Gastroesophageal sphincter (tissue), 4 donors: Measurements from ENCODE around the gene ZNF385B. TPM values are rescaled to one million over a fixed set of nuclear protein-coding genes. Genes with fewer than 3 reads are reported as not detected.

ENCODE experiments used
- ATAC-seq: fragments of 150-250 bp; one replicate; pipeline ENCODE4 v1.9.1; 2016; ENCODE audit warnings: mild to moderate bottlenecking, moderate library complexity
- H3K27ac ChIP-seq, 4 donors: fragments of 200-600 bp; sonication (generic) in 3 of 4; 1 replicate in 3 of 4; 2 replicates in 1 of 4; pipeline ENCODE4 v1.5.1; 2016 to 2019
- H3K27me3 ChIP-seq: fragments of 200-600 bp; sonication (generic); one replicate; pipeline ENCODE4 v1.5.1; 2019
- H3K36me3 ChIP-seq, 2 donors: fragments of 200-600 bp; sonication (generic); one replicate each; pipeline ENCODE4 v1.5.1; 2019; ENCODE audit warnings: control low read depth in 1 of 2
- H3K4me1 ChIP-seq, 3 donors: fragments of 200-600 bp; sonication (generic); 1 replicate in 2 of 3; 2 replicates in 1 of 3; pipeline ENCODE4 v1.5.1; 2016 to 2019; ENCODE audit warnings: control low read depth in 2 of 3
- H3K4me3 ChIP-seq, 2 donors: fragments of 200-600 bp; sonication (generic); one replicate each; pipeline ENCODE4 v1.5.1; 2019; ENCODE audit warnings: mild to moderate bottlenecking in 1 of 2, moderate library complexity in 1 of 2
- H3K9me3 ChIP-seq, 3 donors: fragments of 200-600 bp; sonication (generic); one replicate each; pipeline ENCODE4 v1.5.1; 2017 to 2019; ENCODE audit warnings: control low read depth in 2 of 3
- CTCF ChIP-seq, 4 experiments: fragments of 200-600 bp in 2 of 4; fragments of 450-650 bp in 2 of 4; sonication (generic) in 1 of 4; IDR thresholded peaks; one replicate each; pipeline ENCODE4 v1.5.1; 2017 to 2019; ENCODE audit warnings: antibody characterized with exemption in 4 of 4, mild to moderate bottlenecking in 2 of 4, moderate library complexity in 2 of 4
- EP300 ChIP-seq: sonication (generic); formaldehyde crosslinking; IDR thresholded peaks from one replicate; pipeline ENCODE4 v1.6.1; 2017; ENCODE audit warnings: antibody characterized with exemption, mild to moderate bottlenecking
- POLR2A ChIP-seq, 2 donors: fragments of 450-650 bp; IDR thresholded peaks; one replicate each; pipeline ENCODE4 v1.6.1; 2017; ENCODE audit warnings: antibody characterized with exemption in 2 of 2, mild to moderate bottlenecking in 2 of 2, moderate library complexity in 1 of 2
- POLR2AphosphoS5 ChIP-seq: sonication (generic); formaldehyde crosslinking; IDR thresholded peaks from one replicate; pipeline ENCODE4 v1.6.1; 2017; ENCODE audit warnings: antibody characterized with exemption
- WGBS, 2 donors: methylation state at CpG; one replicate each; pipeline ENCODE4 v1.1.5; 2018; ENCODE audit warnings: low coverage in 1 of 2; 5-methylcytosine and 5-hydroxymethylcytosine counted together
- total RNA-seq, 4 donors: library from RNA; depleted of rRNA; stranded (reverse); fragments of >200 nt; gene quantifications; one replicate each; pipeline ENCODE4 v1.1.0, GENCODE V29; 2016

ZNF385B gene
- total RNA-seq, 4 donors from 2014 or later: 2.7 to 7.6 (median 3.9) TPM

DNA sequence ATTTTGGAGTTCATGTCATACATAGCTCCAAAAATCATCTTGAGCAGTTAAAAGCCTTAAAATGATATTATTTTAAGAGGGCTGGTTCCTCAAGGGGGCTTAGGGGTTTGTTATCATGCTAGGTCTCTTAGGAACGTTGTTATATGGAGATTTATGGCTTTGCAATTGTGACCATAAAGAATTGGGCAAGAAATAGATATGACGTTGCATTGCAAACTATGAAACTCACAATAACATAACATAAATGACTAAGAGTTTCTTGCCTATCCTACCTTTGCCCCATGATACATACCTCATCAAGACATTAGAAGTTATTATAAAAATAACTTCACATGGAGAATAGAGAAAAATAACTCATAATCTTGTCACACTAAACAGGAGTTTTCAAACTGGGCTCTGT lies 390.4 kb downstream of the ZNF385B start:
- Histone ChIP-seq H3K4me3 (no peak overlapping the region), H3K36me3 (no peaks in the 10 kb centered on the region), H3K4me1 (no peaks in the 10 kb centered on the region), H3K9me3 (no peaks in the 10 kb centered on the region), H3K27me3 (no peaks in the 10 kb centered on the region), H3K27ac (no peak overlapping the region)
- no peak for TF ChIP-seq CTCF (IDR thresholded peaks at IDR 0.05)
- no peak for TF ChIP-seq POLR2A (IDR thresholded peaks at IDR 0.05)
- TF ChIP-seq EP300: no peak
- TF ChIP-seq POLR2AphosphoS5: no peak
- 21 to 34% methylated on average over 2 of the region's 2 CpGs for WGBS, 2 donors
- no peak for ATAC-seq

- Histone ChIP-seq H3K36me3 (no peaks in the 10 kb centered on the region), H3K27ac (no peak overlapping the region), H3K4me3 (no peak overlapping the region), H3K4me1 (no peaks in the 10 kb centered on the region), H3K9me3 (no peaks in the 10 kb centered on the region), H3K27me3 (no peaks in the 10 kb centered on the region)
- WGBS, 2 donors: 78 to 80% methylated on average over 1 of the region's 3 CpGs
- no peak for ATAC-seq
- no peak for TF ChIP-seq CTCF (IDR thresholded peaks at IDR 0.05)
- TF ChIP-seq POLR2A (IDR thresholded peaks at IDR 0.05): no peak
Measured at GRCh38 chr2:179470089-179470488, 391.3 kb downstream of the ZNF385B start.

DNA sequence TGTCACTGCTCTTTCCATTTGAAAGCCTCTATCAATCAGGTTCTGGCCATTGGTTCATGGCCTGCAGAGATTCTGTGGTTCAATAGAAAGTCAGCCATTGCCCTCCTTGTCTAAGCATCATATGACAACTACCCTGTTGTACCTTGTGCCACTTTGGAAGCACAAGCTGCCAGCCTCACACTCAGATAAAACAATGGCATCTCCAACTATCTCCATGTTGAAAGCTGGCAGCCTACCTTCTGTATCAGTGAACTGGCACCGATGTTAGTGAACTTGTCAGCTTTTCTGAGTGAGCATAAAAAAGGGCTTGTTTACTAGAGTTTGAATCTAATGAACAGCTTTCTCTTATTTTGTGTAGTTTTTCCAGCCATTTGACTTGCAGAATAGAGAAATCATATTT lies 393.5 kb downstream of the ZNF385B start:
- Histone ChIP-seq H3K9me3 (no peaks in the 10 kb centered on the region), H3K27me3 (no peaks in the 10 kb centered on the region), H3K36me3 (no peaks in the 10 kb centered on the region), H3K27ac (no peak overlapping the region), H3K4me1 (no peaks in the 10 kb centered on the region), H3K4me3 (no peak overlapping the region)
- TF ChIP-seq EP300 (no peak), POLR2AphosphoS5 (no peak), POLR2A (IDR thresholded peaks at IDR 0.05) (no peak), CTCF (IDR thresholded peaks at IDR 0.05) (no peak)
- 80 to 100% methylated on average over 1 of the region's 1 CpG for WGBS, 2 donors
- no peak for ATAC-seq

GRCh38 chr2:179467111-179467510 lies 394.3 kb downstream of the ZNF385B start:
- H3K27me3 ChIP-seq: no peaks in the 10 kb centered on the region
- H3K36me3 ChIP-seq: no peaks in the 10 kb centered on the region
- H3K4me3 ChIP-seq: no peak overlapping the region
- TF ChIP-seq POLR2AphosphoS5 (no peak), POLR2A (IDR thresholded peaks at IDR 0.05) (no peak), EP300 (no peak), CTCF (IDR thresholded peaks at IDR 0.05) (no peak)
- H3K9me3 ChIP-seq: no peaks in the 10 kb centered on the region
- H3K27ac ChIP-seq: no peak overlapping the region
- no peak for ATAC-seq
- no peaks in the 10 kb centered on the region for H3K4me1 ChIP-seq

- Histone ChIP-seq H3K27ac (no peak overlapping the region), H3K36me3 (no peaks in the 10 kb centered on the region), H3K27me3 (no peaks in the 10 kb centered on the region), H3K4me3 (no peak overlapping the region), H3K4me1 (no peaks in the 10 kb centered on the region), H3K9me3 (no peaks in the 10 kb centered on the region)
- no peak for ATAC-seq
- TF ChIP-seq CTCF (IDR thresholded peaks at IDR 0.05): no peak
- TF ChIP-seq POLR2A (IDR thresholded peaks at IDR 0.05): no peak
- no peak for TF ChIP-seq POLR2AphosphoS5
- no peak for TF ChIP-seq EP300
Measured at GRCh38 chr2:179461420-179461819, 400.0 kb downstream of the ZNF385B start.
